IMR-90 (cell line): ENCODE results near the gene SHISAL1. TPM values are rescaled to one million over a fixed set of nuclear protein-coding genes. Genes with fewer than 3 reads are reported as not detected.

Source experiments
- ATAC-seq: fragments of 200-7000 bp; cut with Tn5 transposase; 2 replicates; pipeline ENCODE4 v1.9.1; 2020; ENCODE audit warnings: low read depth, mild to moderate bottlenecking, moderate library complexity
- BruUV-seq: library from RNA; stranded (reverse); fragments of 400-500 nt; replicated peaks from 2 replicates; lab custom pipeline; 2021; lab: Mats Ljungman, UMichigan
- CTCF ChIA-PET: fragments of 300-600 bp; formaldehyde crosslinking; extraction: SDS; loops from one replicate; lab custom pipeline; 2021; ENCODE audit warnings: antibody characterized with exemption; lab: Yijun Ruan, JAX
- POLR2A ChIA-PET: fragments of 300-600 bp; sonication (Branson Sonifier 250); formaldehyde crosslinking; loops from one replicate; lab custom pipeline; 2022; ENCODE audit warnings: antibody characterized with exemption; ENCODE audit not compliant: unreplicated experiment; lab: Charles Lee
- DNase-seq: peaks from one replicate; pipeline ENCODE4 v3.0.0; 2013
- H2AFZ ChIP-seq: replicated peaks from 2 replicates; pipeline ENCODE3; 2013; ENCODE audit warnings: low read length, mild to moderate bottlenecking; ENCODE audit not compliant: poor library complexity
- H2AK5ac ChIP-seq: 2 replicates; pipeline ENCODE4 v1.6.1; 2013; ENCODE audit warnings: low read depth, low read length, inconsistent platforms
- H2AK9ac ChIP-seq: replicated peaks from 2 replicates; pipeline ENCODE3; 2013; ENCODE audit warnings: mild to moderate bottlenecking, low read depth, low read length, moderate library complexity; ENCODE audit not compliant: poor library complexity
- H2BK120ac ChIP-seq: 2 replicates; pipeline ENCODE4 v1.6.1; 2013; ENCODE audit warnings: low read depth, low read length, inconsistent platforms
- H2BK15ac ChIP-seq: 3 replicates; pipeline ENCODE4 v1.6.1; 2013; ENCODE audit warnings: low read depth, low read length, inconsistent platforms
- H2BK20ac ChIP-seq: 2 replicates; pipeline ENCODE4 v1.6.1; 2013; ENCODE audit warnings: low read depth, mild to moderate bottlenecking, inconsistent platforms, low read length, moderate library complexity
- H2BK5ac ChIP-seq: 2 replicates; pipeline ENCODE4 v1.6.1; 2013; ENCODE audit warnings: mild to moderate bottlenecking, low read depth, low read length, inconsistent platforms; ENCODE audit not compliant: poor library complexity, severe bottlenecking
- H3K14ac ChIP-seq: replicated peaks from 2 replicates; pipeline ENCODE4 v1.6.1; 2013; ENCODE audit warnings: low read depth, low read length, inconsistent platforms
- H3K18ac ChIP-seq: 2 replicates; pipeline ENCODE4 v1.6.1; 2013; ENCODE audit warnings: low read depth, low read length, control low read depth
- H3K23ac ChIP-seq: 2 replicates; pipeline ENCODE4 v1.6.1; 2013; ENCODE audit warnings: low read depth, low read length, inconsistent platforms
- H3K27ac ChIP-seq: 2 replicates; pipeline ENCODE4 v1.5.1; 2013; ENCODE audit warnings: mild to moderate bottlenecking, control low read depth, low read length; ENCODE audit not compliant: insufficient read depth
- H3K27me3 ChIP-seq: 2 replicates; pipeline ENCODE4 v1.6.1; 2013; ENCODE audit warnings: low read length; ENCODE audit not compliant: control insufficient read depth, insufficient read depth
- H3K36me3 ChIP-seq: 2 replicates; pipeline ENCODE4 v1.6.1; 2013; ENCODE audit warnings: low read length, mixed read lengths; ENCODE audit not compliant: control insufficient read depth, insufficient read depth
- H3K4ac ChIP-seq: 2 replicates; pipeline ENCODE4 v1.6.1; 2013; ENCODE audit warnings: low read depth, low read length, inconsistent platforms
- H3K4me1 ChIP-seq: 2 replicates; pipeline ENCODE4 v1.6.1; 2013; ENCODE audit warnings: low read length, mixed read lengths; ENCODE audit not compliant: control insufficient read depth, insufficient read depth
- H3K4me2 ChIP-seq: 2 replicates; pipeline ENCODE4 v1.6.1; 2013; ENCODE audit warnings: low read depth, mild to moderate bottlenecking, control low read depth, low read length, moderate library complexity
- H3K4me3 ChIP-seq: 2 replicates; pipeline ENCODE4 v1.5.1; 2013; ENCODE audit warnings: low read depth, mild to moderate bottlenecking, control low read depth, low read length, moderate library complexity; ENCODE audit not compliant: insufficient read depth
- H3K56ac ChIP-seq: 2 replicates; pipeline ENCODE4 v1.6.1; 2013; ENCODE audit warnings: low read length, inconsistent platforms; ENCODE audit not compliant: insufficient read depth; ENCODE audit errors: extremely low read depth
- H3K79me1 ChIP-seq, 2 experiments: 2 replicates each; pipeline ENCODE4 v1.6.1; 2013; ENCODE audit warnings: low read length in 2 of 2, inconsistent platforms in 1 of 2, low read depth in 1 of 2
- H3K9ac ChIP-seq: 2 replicates; pipeline ENCODE4 v1.6.1; 2013; ENCODE audit warnings: low read depth, low read length, control low read depth
- H3K9me1 ChIP-seq: 2 replicates; pipeline ENCODE4 v1.6.1; 2013; ENCODE audit warnings: low read length, inconsistent platforms; ENCODE audit not compliant: insufficient read depth
- H3K9me3 ChIP-seq: 2 replicates; pipeline ENCODE4 v1.6.1; 2013; ENCODE audit warnings: low read length; ENCODE audit not compliant: control insufficient read depth, insufficient read depth
- H4K20me1 ChIP-seq: 2 replicates; pipeline ENCODE4 v1.6.1; 2013; ENCODE audit warnings: low read length, inconsistent platforms; ENCODE audit not compliant: insufficient read depth
- H4K5ac ChIP-seq: 2 replicates; pipeline ENCODE4 v1.6.1; 2013; ENCODE audit warnings: mild to moderate bottlenecking, low read depth, low read length, control low read depth
- H4K8ac ChIP-seq, 2 experiments: 2 replicates each; pipeline ENCODE4 v1.6.1; 2013; ENCODE audit warnings: low read depth in 2 of 2, low read length in 2 of 2, control low read depth in 1 of 2, inconsistent platforms in 1 of 2
- H4K91ac ChIP-seq: 2 replicates; pipeline ENCODE4 v1.6.1; 2013; ENCODE audit warnings: low read depth, low read length, inconsistent platforms; ENCODE audit not compliant: insufficient read depth
- BHLHE40 ChIP-seq: fragments of 150-350 bp; IDR thresholded peaks from 2 replicates; pipeline ENCODE4 v1.6.1; 2016; ENCODE audit warnings: mild to moderate bottlenecking, low read depth, low read length
- CTCF ChIP-seq: conservative IDR thresholded peaks from 2 replicates; pipeline ENCODE4 v1.5.1; 2012; ENCODE audit warnings: mild to moderate bottlenecking, low read depth, low read length, improper control_type of control experiment
- ELK1 ChIP-seq: fragments of 150-350 bp; IDR thresholded peaks from 2 replicates; pipeline ENCODE4 v1.6.1; 2016; ENCODE audit warnings: low read depth, mild to moderate bottlenecking, low read length, moderate library complexity, borderline replicate concordance
- FOS ChIP-seq: fragments of 150-350 bp; IDR thresholded peaks from 2 replicates; pipeline ENCODE4 v1.6.1; 2016; ENCODE audit warnings: low read depth, low read length
- MAFK ChIP-seq: IDR thresholded peaks from 2 replicates; pipeline ENCODE4 v1.6.1; 2012; ENCODE audit warnings: low read depth, low read length, improper control_type of control experiment
- POLR2A ChIP-seq: IDR thresholded peaks from 2 replicates; pipeline ENCODE4 v1.6.1; 2012; ENCODE audit warnings: mild to moderate bottlenecking, low read depth, low read length
- RAD21 ChIP-seq: IDR thresholded peaks from 2 replicates; pipeline ENCODE4 v1.6.1; 2012; ENCODE audit warnings: low read length, improper control_type of control experiment
- USF2 ChIP-seq: fragments of 150-350 bp; IDR thresholded peaks from 2 replicates; pipeline ENCODE4 v1.6.1; 2017; ENCODE audit warnings: mild to moderate bottlenecking, antibody characterized with exemption, low read length, low read depth
- WGBS, 2 experiments: methylation state at CpG; one replicate each; pipeline versions ENCODE4 v1.1.5 to v1.1.7; 2013; ENCODE audit warnings: missing lambda C conversion rate in 2 of 2; ENCODE audit not compliant: insufficient read length in 1 of 2; ENCODE audit errors: extremely low coverage in 2 of 2; 5-methylcytosine and 5-hydroxymethylcytosine counted together
- dilution Hi-C: fragments of 300-500 bp; cut with HindIII; formaldehyde crosslinking; loops from one replicate; pipeline ENCODE4 v1.14.3; 2018; ENCODE audit warnings: low sequenced_read_pairs; ENCODE audit not compliant: unreplicated experiment
- in situ Hi-C: fragments of 300-500 bp; cut with MboI; formaldehyde crosslinking; loops from 3 replicates; pipeline ENCODE4 v1.14.3; 2019; ENCODE audit warnings: low sequenced_read_pairs, inconsistent platforms, mixed read lengths
- intact Hi-C: fragments of 100-400 bp; cut with micrococcal nuclease; formaldehyde crosslinking; loops from 2 replicates; pipeline ENCODE4 v1.10.0; 2022
- polyA plus RNA-seq, 3 experiments: library from polyadenylated mRNA; depleted of rRNA; stranded (reverse); fragments of >200 nt; gene quantifications; 2 replicates each; pipeline ENCODE4 v1.2.3, GENCODE V29; 2012; ENCODE audit warnings: low replicate concordance in 1 of 3
- total RNA-seq: library from RNA; depleted of rRNA; stranded (reverse); fragments of >200 nt; gene quantifications from 2 replicates; pipeline ENCODE4 v1.2.3, GENCODE V29; 2012

The SHISAL1 gene
- total and polyA plus RNA-seq, 2 of the 4 experiments (the other 2 are of a cell fraction), result 1.0 to 1.4 TPM

GRCh38 chr22:44304911-44305310, 7.8 kb downstream of the SHISAL1 start:
- Histone ChIP-seq H4K8ac (no peak overlapping the region), H4K91ac (no peak overlapping the region), H3K18ac (no peak overlapping the region), H3K9me3 (no peaks in the 10 kb centered on the region), H3K36me3 (no peaks in the 10 kb centered on the region), H3K4me1 (peaks cover 18% of the 10 kb centered on the region), H3K56ac (no peak overlapping the region), H2BK20ac (no peak overlapping the region), H3K4me3 (no peak overlapping the region), H3K27me3 (peaks cover 3% of the 10 kb centered on the region; the same call in 1 of the 2 replicates), H2AFZ (no peak overlapping the region), H3K79me1 (no peaks in the 10 kb centered on the region), H3K27ac (no peak overlapping the region), H2AK9ac (no peak overlapping the region), H2BK5ac (no peak overlapping the region), H3K9ac (no peak overlapping the region), H3K23ac (no peak overlapping the region), H3K4me2 (no peak overlapping the region), H4K5ac (no peak overlapping the region), H2BK15ac (no peak overlapping the region), H3K14ac (no peak overlapping the region), H2BK120ac (no peak overlapping the region), H4K20me1 (no peaks in the 10 kb centered on the region), H2AK5ac (no peak overlapping the region), H3K9me1 (peaks cover 13% of the 10 kb centered on the region; the same call in 1 of the 2 replicates), H3K4ac (no peak overlapping the region)
- POLR2A ChIA-PET, result no interaction called here
- no peak for TF ChIP-seq CTCF
- TF ChIP-seq ELK1, result no peak
- TF ChIP-seq BHLHE40, result no peak
- TF ChIP-seq RAD21, result no peak
- TF ChIP-seq POLR2A, result no peak
- no peak for TF ChIP-seq FOS
- no peak for TF ChIP-seq USF2
- no peak for TF ChIP-seq MAFK
- intact Hi-C loops, result no loop called here
- in situ Hi-C loops, result no loop called here
- ATAC-seq, result no peak
- DNase-seq, result no peak
- CTCF ChIA-PET, result no interaction called here
- dilution Hi-C loops, result no loop called here
- no TSS peak for BruUV-seq
- 93% methylated on average over 2 of the region's 2 CpGs; no CpG with 5 or more reads in 1 of the 2 experiments for WGBS, 2 experiments
